ENCODE measurements around the gene VMO1.

Gene VMO1

DNA sequence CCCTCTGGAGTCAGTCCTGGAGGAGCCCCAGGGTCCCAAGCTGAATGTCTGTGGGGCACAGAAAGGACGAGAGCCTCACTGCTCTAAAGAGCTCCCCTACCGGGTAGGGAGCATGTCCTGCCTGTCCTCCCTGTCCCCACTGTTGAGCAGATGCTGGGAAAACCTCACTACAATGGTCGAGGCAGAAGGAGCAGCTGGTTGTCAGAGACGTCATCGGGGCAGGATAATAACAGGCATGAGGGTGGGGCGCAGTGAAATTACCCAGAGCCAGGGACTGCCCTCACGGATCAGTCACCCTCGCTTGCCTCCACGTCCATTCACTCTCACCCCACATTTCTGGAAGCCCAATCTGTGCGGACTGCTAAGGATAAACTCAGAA is 13.9 kb downstream of the VMO1 start:
- Histone ChIP-seq H3K9me3 (ENCODE audit: control insufficient read depth, insufficient read depth, low read length) (no peaks in the 10 kb centered on the region), H3K9ac (ENCODE audit: low read depth, low read length) (no peak overlapping the region), H3K27me3 (ENCODE audit: control insufficient read depth, insufficient read depth, low read length) (no peaks in the 10 kb centered on the region), H3K4me1 (ENCODE audit: control insufficient read depth, insufficient read depth, low read length) (no peaks in the 10 kb centered on the region), H3K36me3 (ENCODE audit: control insufficient read depth, insufficient read depth, low read length) (no peaks in the 10 kb centered on the region), H3K4me3 (ENCODE audit: low read depth, low read length) (no peak overlapping the region)

DNA sequence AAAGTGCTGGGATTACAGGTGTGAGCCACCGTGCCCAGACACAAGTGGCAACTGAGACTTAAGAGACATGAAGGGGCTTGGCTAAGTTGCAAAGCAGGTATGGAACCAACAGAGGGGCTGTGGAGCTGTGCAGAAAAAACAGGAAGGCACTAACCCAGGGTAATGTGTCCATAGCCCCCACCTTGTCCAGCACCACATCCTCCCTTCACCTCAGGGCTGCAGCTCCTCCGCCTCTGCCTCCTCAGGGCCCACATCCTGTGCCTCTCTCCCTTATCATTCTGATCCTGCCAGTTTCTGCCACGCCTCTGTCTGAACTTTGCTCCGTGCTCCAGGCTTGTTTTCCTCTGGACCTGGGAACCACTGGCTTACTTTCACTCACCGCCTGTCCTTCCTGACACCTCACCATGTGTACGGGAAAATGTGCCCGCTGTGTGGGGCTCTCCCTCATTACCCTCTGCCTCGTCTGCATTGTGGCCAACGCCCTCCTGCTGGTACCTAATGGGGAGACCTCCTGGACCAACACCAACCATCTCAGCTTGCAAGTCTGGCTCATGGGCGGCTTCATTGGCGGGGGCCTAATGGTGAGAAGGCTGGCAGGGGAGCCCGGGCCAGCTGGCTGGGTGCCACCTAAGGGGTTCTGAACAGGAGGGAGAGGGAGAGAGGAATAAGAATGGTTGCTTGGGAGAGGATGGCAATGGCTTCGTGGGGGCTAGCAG is 14.5 kb downstream of the VMO1 start, which contains the start of gene TM4SF5:
Gene TM4SF5 (plus strand): TSS at position 368 of the 716 bp plus-strand sequence. CDS start 37 bp downstream, at position 405.
- Histone ChIP-seq H3K27me3 (ENCODE audit: control insufficient read depth, insufficient read depth, low read length) (no peaks in the 10 kb centered on the region), H3K4me1 (ENCODE audit: control insufficient read depth, insufficient read depth, low read length) (no peaks in the 10 kb centered on the region), H3K9me3 (ENCODE audit: control insufficient read depth, insufficient read depth, low read length) (no peaks in the 10 kb centered on the region), H3K9ac (ENCODE audit: low read depth, low read length) (no peak within 1 kb of the TSS), H3K36me3 (ENCODE audit: control insufficient read depth, insufficient read depth, low read length) (no peaks in the 10 kb centered on the region), H3K4me3 (ENCODE audit: low read depth, low read length) (no peak within 1 kb of the TSS)

DNA sequence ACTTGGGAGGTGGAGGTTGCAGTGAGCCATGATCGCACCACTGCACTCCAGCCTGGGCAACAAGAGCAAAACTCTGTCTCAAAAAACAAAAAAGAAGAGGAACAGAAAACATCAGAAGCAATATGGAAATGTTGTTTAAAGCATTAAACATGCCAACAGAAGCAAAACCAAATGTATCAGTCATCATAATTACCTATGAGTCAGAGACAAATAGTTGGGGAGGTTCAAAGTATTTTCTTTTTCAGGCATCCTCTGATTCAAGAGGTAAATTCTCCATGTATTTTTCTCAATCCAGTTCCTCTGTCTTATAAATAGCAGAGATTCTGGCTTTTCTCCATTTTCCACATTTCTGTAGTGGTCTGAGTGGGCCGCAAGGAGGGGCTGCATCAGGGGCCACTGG is 16.5 kb downstream of the VMO1 start:
- Histone ChIP-seq H3K36me3 (ENCODE audit: control insufficient read depth, insufficient read depth, low read length) (no peaks in the 10 kb centered on the region), H3K9ac (ENCODE audit: low read depth, low read length) (no peak overlapping the region), H3K9me3 (ENCODE audit: control insufficient read depth, insufficient read depth, low read length) (no peaks in the 10 kb centered on the region), H3K4me3 (ENCODE audit: low read depth, low read length) (no peak overlapping the region), H3K4me1 (ENCODE audit: control insufficient read depth, insufficient read depth, low read length) (no peaks in the 10 kb centered on the region), H3K27me3 (ENCODE audit: control insufficient read depth, insufficient read depth, low read length) (no peaks in the 10 kb centered on the region)

DNA sequence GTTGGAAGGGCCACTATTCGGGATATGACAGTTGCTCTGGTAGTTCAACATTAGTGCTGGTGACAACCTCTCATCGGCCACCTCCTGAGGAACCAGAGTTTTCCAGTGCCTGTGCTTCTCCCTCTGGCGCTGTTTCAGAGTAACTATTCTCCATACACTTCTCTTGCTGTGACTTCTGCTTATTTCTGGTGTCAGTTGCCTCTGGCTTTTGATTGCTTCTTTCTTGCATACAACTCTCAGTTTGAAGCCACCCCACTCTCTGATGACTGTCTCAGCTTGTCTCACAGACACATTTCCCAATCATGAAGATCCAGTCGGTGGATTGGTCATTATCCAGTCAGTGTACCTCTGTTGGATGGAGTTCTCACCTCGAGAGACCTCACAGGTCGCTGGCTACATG is 17.9 kb downstream of the VMO1 start:
- Histone ChIP-seq H3K36me3 (ENCODE audit: control insufficient read depth, insufficient read depth, low read length) (no peaks in the 10 kb centered on the region), H3K4me1 (ENCODE audit: control insufficient read depth, insufficient read depth, low read length) (no peaks in the 10 kb centered on the region), H3K27me3 (ENCODE audit: control insufficient read depth, insufficient read depth, low read length) (no peaks in the 10 kb centered on the region), H3K4me3 (ENCODE audit: low read depth, low read length) (no peak overlapping the region), H3K9me3 (ENCODE audit: control insufficient read depth, insufficient read depth, low read length) (no peaks in the 10 kb centered on the region), H3K9ac (ENCODE audit: low read depth, low read length) (no peak overlapping the region)

DNA sequence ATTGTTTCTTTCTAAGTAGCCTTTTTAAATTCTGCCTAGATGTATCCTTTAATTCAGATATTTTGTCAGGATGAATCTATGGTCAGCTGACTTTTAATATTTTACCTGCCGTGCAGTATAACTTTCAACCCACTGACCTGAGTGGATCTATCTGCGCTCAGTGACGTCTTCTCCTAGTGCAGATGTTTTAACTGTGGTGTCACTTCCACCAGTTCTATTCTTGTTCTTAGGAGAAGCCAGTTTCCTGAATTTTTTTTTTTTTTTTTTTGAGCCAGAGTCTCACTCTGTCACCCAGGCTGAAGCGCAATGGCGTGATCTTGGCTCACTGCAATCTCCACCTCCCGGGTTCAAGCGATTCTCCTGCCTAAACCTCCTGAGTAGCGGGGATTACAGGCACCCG is 19.4 kb downstream of the VMO1 start:
- Histone ChIP-seq H3K9ac (ENCODE audit: low read depth, low read length) (no peak overlapping the region), H3K36me3 (ENCODE audit: control insufficient read depth, insufficient read depth, low read length) (no peaks in the 10 kb centered on the region), H3K4me3 (ENCODE audit: low read depth, low read length) (no peak overlapping the region), H3K27me3 (ENCODE audit: control insufficient read depth, insufficient read depth, low read length) (no peaks in the 10 kb centered on the region), H3K4me1 (ENCODE audit: control insufficient read depth, insufficient read depth, low read length) (no peaks in the 10 kb centered on the region), H3K9me3 (ENCODE audit: control insufficient read depth, insufficient read depth, low read length) (no peaks in the 10 kb centered on the region)

DNA sequence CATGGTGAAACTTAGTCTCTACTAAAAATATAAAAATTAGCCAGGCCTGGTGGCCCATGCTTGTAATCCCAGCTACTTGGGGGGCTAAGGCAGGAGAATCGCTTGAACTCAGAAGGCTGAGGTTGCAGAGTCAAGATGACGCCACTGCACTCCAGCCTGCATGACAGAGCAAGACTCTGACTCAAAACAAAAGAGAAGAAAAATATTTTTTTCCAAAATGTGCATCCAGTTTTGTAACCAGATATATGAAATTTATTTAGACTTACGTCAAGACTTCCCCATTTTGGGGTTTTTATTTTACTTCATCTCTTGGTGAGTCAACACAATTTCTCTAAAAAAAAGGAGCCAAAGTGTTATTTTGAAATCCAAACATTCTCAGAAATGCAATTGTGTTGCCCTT is 20.0 kb downstream of the VMO1 start:
- H3K9me3 ChIP-seq (ENCODE audit: control insufficient read depth, insufficient read depth, low read length), result no peaks in the 10 kb centered on the region
- H3K9ac ChIP-seq (ENCODE audit: low read depth, low read length), result no peak overlapping the region
- no peaks in the 10 kb centered on the region for H3K4me1 ChIP-seq (ENCODE audit: control insufficient read depth, insufficient read depth, low read length)
- no peaks in the 10 kb centered on the region for H3K27me3 ChIP-seq (ENCODE audit: control insufficient read depth, insufficient read depth, low read length)
- H3K4me3 ChIP-seq (ENCODE audit: low read depth, low read length), result no peak overlapping the region
- H3K36me3 ChIP-seq (ENCODE audit: control insufficient read depth, insufficient read depth, low read length), result no peaks in the 10 kb centered on the region

DNA sequence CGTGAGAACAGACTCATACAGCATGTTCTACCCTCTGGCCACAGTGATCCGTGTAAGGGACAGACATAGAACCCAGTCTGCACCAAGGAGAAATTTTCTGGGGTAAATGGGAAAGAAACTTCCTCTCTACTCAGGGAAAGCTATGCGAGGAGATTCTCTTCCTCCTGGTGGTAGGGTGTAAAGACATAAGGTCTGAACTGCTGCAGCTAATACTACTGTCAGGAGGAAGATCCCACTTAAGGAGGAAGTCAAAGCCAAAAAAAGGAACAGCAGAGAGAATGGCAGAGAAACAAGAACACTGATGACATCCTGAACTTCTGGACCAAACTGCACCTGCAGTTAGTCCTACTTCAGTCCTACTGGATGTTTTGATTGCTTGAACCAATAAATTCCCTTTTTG is 21.6 kb downstream of the VMO1 start:
- Histone ChIP-seq H3K36me3 (ENCODE audit: control insufficient read depth, insufficient read depth, low read length) (no peaks in the 10 kb centered on the region), H3K27me3 (ENCODE audit: control insufficient read depth, insufficient read depth, low read length) (no peaks in the 10 kb centered on the region), H3K9me3 (ENCODE audit: control insufficient read depth, insufficient read depth, low read length) (no peaks in the 10 kb centered on the region), H3K4me3 (ENCODE audit: low read depth, low read length) (no peak overlapping the region), H3K4me1 (ENCODE audit: control insufficient read depth, insufficient read depth, low read length) (no peaks in the 10 kb centered on the region), H3K9ac (ENCODE audit: low read depth, low read length) (no peak overlapping the region)

DNA sequence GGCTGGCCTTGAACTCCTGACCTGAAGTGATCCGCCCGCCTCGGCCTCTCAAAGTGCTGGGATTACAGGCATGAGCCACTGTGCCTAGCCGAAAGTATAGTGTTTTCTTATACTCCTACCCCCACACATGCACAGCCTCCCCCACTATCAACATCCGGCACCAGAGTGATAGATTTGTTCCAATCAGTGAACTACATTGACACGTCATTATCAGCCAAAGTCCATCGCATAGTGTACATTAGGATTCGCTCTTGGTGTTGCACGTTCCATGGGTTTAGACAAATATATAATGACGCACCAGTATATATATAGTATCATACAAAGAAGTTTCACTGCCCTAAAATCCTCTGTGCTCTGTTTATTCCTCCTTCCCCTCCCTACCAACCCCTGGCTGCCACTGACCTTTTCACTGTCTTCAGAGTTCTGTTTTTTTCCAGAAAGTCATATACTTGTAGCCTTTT is 26.4 kb downstream of the VMO1 start:
- Histone ChIP-seq H3K27me3 (ENCODE audit: control insufficient read depth, insufficient read depth, low read length) (no peaks in the 10 kb centered on the region), H3K9me3 (ENCODE audit: control insufficient read depth, insufficient read depth, low read length) (no peaks in the 10 kb centered on the region), H3K36me3 (ENCODE audit: control insufficient read depth, insufficient read depth, low read length) (no peaks in the 10 kb centered on the region), H3K4me3 (ENCODE audit: low read depth, low read length) (no peak overlapping the region), H3K9ac (ENCODE audit: low read depth, low read length) (no peak overlapping the region), H3K4me1 (ENCODE audit: control insufficient read depth, insufficient read depth, low read length) (no peaks in the 10 kb centered on the region)

DNA sequence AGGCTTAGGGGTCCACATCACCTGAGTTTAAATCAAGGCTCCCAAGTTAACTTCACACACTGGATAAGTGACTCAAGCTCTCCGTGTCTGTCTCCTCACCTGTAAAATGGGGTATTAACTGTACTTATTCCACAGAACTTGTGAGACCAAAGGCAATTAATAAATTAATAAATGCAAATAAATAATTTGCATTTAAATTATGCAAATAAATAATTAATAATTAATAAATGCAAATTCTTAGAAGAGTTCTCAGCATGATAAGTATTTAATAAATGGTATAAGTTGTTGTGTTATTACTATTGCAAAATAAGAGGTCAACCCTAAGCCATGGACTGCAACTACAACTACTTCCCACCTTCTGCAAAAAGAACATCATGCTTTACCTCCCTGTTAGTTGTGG is 32.8 kb downstream of the VMO1 start:
- Histone ChIP-seq H3K27me3 (ENCODE audit: control insufficient read depth, insufficient read depth, low read length) (no peaks in the 10 kb centered on the region), H3K4me3 (ENCODE audit: low read depth, low read length) (no peak overlapping the region), H3K4me1 (ENCODE audit: control insufficient read depth, insufficient read depth, low read length) (peaks cover 3% of the 10 kb centered on the region), H3K9me3 (ENCODE audit: control insufficient read depth, insufficient read depth, low read length) (no peaks in the 10 kb centered on the region), H3K9ac (ENCODE audit: low read depth, low read length) (no peak overlapping the region), H3K36me3 (ENCODE audit: control insufficient read depth, insufficient read depth, low read length) (no peaks in the 10 kb centered on the region)

DNA sequence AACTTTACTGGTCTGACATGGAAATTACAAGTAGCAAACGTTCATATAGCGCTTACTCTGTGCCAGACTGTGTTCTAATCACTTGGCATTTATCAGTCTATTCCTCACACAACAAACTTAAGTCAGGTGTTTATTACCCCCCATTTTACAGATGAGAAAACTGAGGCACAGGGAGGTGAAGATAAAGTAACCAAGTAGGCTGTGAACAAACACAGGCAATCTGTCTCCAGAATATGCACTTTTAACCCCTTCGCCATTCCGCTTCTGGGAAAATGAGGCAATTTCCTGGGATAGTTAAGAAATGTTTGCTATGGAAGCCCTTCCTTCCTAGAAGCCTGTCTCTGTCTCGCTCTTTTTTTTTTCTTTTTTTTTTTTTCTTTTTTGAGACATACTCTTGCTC is 34.2 kb downstream of the VMO1 start:
- Histone ChIP-seq H3K4me1 (ENCODE audit: control insufficient read depth, insufficient read depth, low read length) (peaks cover 3% of the 10 kb centered on the region), H3K27me3 (ENCODE audit: control insufficient read depth, insufficient read depth, low read length) (no peaks in the 10 kb centered on the region), H3K36me3 (ENCODE audit: control insufficient read depth, insufficient read depth, low read length) (no peaks in the 10 kb centered on the region), H3K9ac (ENCODE audit: low read depth, low read length) (no peak overlapping the region), H3K4me3 (ENCODE audit: low read depth, low read length) (no peak overlapping the region), H3K9me3 (ENCODE audit: control insufficient read depth, insufficient read depth, low read length) (no peaks in the 10 kb centered on the region)

DNA sequence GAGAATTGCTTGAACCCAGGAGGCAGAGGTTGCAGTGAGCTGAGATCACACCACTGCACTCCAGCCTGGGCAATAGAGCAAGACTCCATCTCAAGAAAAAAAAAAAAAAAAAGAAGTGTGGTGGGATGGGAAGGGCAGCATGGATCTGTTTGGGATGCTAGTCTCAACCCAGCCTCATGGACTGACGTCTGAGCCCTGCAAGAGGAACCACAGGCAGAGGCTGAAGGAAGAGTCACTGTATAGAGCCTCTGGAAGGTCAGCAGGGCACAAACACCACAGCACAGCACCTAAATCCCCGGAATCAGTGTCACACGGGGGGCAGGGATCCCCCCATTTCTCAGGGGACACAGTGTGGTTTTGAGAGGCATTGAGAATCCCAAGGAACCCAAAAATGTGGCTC is 35.6 kb downstream of the VMO1 start:
- Histone ChIP-seq H3K27me3 (ENCODE audit: control insufficient read depth, insufficient read depth, low read length) (no peaks in the 10 kb centered on the region), H3K4me1 (ENCODE audit: control insufficient read depth, insufficient read depth, low read length) (peaks cover 6% of the 10 kb centered on the region), H3K4me3 (ENCODE audit: low read depth, low read length) (no peak overlapping the region), H3K9me3 (ENCODE audit: control insufficient read depth, insufficient read depth, low read length) (no peaks in the 10 kb centered on the region), H3K36me3 (ENCODE audit: control insufficient read depth, insufficient read depth, low read length) (no peaks in the 10 kb centered on the region), H3K9ac (ENCODE audit: low read depth, low read length) (no peak overlapping the region)

DNA sequence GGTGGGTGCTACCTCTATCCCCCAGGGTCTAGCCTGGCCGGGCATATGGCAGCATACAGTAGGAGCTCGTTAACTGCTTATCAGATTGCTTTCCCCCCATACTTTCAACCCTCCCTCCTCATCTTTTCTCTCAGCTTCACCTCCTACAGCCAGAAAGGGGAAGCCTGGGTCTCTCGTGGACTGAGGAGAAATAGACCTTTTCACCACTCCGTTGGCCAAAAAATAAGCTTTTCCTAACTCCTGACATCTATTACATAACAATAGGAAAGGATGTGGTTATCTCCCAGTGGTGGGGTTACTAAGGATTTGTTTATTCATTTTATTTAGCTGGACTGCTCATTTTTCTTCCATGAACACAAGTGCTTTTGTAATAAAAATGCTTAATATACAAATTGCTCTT is 37.5 kb downstream of the VMO1 start:
- H3K27me3 ChIP-seq (ENCODE audit: control insufficient read depth, insufficient read depth, low read length), result peaks cover 6% of the 10 kb centered on the region
- H3K9ac ChIP-seq (ENCODE audit: low read depth, low read length), result no peak overlapping the region
- no peak overlapping the region for H3K4me3 ChIP-seq (ENCODE audit: low read depth, low read length)
- no peaks in the 10 kb centered on the region for H3K9me3 ChIP-seq (ENCODE audit: control insufficient read depth, insufficient read depth, low read length)
- peaks cover 6% of the 10 kb centered on the region for H3K4me1 ChIP-seq (ENCODE audit: control insufficient read depth, insufficient read depth, low read length)
- H3K36me3 ChIP-seq (ENCODE audit: control insufficient read depth, insufficient read depth, low read length), result no peaks in the 10 kb centered on the region
